GM06990 (cell line): ENCODE data around the gene DCHS2.

Experiments used
- DNase-seq: peaks from one replicate; pipeline ENCODE4 v3.0.0-alpha.2; 2011; ENCODE audit not compliant: insufficient read length; ENCODE audit errors: extremely low read depth
- H3K27me3 ChIP-seq: replicated peaks from 2 replicates; pipeline ENCODE4 v1.6.0; 2011; ENCODE audit warnings: low read length; ENCODE audit not compliant: control insufficient read depth, insufficient read depth
- H3K36me3 ChIP-seq: 2 replicates; pipeline ENCODE4 v1.5.1; 2011; ENCODE audit warnings: low read length; ENCODE audit not compliant: control insufficient read depth, insufficient read depth
- H3K4me3 ChIP-seq: replicated peaks from 2 replicates; pipeline ENCODE4 v1.5.1; 2011; ENCODE audit warnings: low read depth, mild to moderate bottlenecking, control low read depth, low read length
- TF ChIP-seq, protein P1 (sequence below): IDR thresholded peaks from 2 replicates; pipeline ENCODE4 v1.5.1; 2011; ENCODE audit warnings: low read length, control low read depth, mild to moderate bottlenecking, inconsistent platforms; ENCODE audit not compliant: insufficient read depth, poor library complexity, severe bottlenecking

The DCHS2 gene

DNA sequence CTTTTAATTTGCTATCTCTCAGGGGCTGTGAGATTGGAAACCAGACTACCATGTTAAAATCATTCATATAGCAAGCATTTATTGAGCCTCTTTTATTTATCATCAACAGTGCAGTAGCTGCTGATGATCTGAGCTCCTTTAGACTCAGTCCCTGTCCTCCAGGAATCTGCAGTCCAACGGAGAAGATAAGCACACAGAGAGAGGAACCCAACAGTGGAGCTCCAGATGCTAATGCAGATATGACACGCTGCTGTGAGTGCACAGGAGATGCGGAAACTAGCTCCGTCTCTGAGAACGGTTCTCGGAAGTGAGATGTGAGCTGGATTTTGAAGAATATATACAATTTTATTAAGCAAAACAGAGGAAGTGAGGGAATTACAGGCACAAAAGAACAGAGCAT lies 35.4 kb downstream of the DCHS2 start:
- Histone ChIP-seq H3K36me3 (no peaks in the 10 kb centered on the region), H3K4me3 (no peak overlapping the region), H3K27me3 (no peaks in the 10 kb centered on the region)
- TF ChIP-seq, protein P1, sequence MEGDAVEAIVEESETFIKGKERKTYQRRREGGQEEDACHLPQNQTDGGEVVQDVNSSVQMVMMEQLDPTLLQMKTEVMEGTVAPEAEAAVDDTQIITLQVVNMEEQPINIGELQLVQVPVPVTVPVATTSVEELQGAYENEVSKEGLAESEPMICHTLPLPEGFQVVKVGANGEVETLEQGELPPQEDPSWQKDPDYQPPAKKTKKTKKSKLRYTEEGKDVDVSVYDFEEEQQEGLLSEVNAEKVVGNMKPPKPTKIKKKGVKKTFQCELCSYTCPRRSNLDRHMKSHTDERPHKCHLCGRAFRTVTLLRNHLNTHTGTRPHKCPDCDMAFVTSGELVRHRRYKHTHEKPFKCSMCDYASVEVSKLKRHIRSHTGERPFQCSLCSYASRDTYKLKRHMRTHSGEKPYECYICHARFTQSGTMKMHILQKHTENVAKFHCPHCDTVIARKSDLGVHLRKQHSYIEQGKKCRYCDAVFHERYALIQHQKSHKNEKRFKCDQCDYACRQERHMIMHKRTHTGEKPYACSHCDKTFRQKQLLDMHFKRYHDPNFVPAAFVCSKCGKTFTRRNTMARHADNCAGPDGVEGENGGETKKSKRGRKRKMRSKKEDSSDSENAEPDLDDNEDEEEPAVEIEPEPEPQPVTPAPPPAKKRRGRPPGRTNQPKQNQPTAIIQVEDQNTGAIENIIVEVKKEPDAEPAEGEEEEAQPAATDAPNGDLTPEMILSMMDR = no peak
- DNase-seq = no peak

DNA sequence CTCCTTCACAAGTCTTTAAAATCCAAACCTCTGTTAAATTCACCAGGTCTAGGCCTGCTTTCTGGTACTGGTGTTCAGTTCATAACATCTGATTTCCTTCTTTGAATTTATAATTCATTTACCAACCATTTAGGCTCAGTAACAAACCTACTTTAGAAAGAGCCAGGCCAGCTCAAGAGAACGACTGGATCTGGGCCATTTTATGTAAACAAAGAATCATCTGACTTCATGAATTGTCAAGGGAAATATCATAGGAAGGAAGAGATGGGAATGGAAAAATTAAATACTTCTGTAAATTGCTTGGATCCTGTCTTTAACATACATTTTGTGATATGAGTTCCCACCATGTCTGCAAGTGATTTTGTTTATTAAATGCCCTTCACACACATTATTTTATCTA lies 36.5 kb downstream of the DCHS2 start:
- TF ChIP-seq, protein P1 = no peak
- H3K36me3 ChIP-seq = no peaks in the 10 kb centered on the region
- H3K27me3 ChIP-seq = no peaks in the 10 kb centered on the region
- no peak overlapping the region for H3K4me3 ChIP-seq
- no peak for DNase-seq

DNA sequence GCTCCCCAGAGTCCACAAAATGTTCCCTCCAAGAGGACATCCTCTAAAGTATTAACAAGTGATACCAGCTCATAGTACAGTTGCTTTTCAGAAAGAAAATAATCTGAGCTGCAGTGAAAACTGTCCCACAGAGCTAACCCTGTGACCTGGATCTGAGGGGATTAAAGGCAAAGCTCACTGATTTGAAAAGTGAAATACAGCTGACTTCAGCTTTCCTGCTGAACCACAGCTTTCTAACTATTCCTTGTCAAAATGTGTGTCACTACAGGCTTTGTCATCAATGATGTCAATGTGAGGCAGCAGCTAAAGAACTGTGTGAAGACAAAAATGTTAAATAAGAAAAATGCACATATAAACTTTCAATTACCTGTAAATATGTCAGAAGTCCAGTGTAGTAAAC lies 36.9 kb downstream of the DCHS2 start:
- TF ChIP-seq, protein P1 = no peak
- H3K36me3 ChIP-seq = no peaks in the 10 kb centered on the region
- no peak overlapping the region for H3K4me3 ChIP-seq
- DNase-seq = no peak
- H3K27me3 ChIP-seq = no peaks in the 10 kb centered on the region

DNA sequence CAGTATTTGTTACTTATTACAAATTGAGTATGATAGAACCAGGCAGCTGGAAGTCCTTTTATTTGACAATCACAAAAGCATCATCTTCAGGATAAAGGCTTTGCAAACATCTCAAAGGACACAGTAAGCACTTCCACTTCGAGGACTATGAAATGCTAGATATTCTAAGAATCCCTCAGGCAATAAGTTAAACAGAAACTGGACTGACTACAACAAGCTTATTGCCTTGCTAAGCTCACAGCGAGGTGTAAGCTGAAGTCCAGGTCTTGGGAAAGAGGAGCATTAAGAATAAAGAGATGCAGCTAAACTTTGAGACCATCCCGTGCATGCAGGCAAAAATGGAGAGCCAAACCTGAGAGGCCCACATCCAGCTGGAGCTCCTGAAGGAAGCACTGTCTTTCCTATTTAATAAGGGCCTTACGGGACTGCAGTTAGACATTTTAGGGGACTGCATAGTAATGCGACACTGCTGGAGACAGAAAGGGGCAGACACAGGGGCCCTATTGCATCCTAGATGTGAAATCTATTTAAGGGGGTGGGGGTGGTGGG lies 38.7 kb downstream of the DCHS2 start:
- DNase-seq = no peak
- TF ChIP-seq, protein P1 = no peak
- no peak overlapping the region for H3K4me3 ChIP-seq
- H3K27me3 ChIP-seq = no peaks in the 10 kb centered on the region; the same call in 1 of the 2 replicates
- H3K36me3 ChIP-seq = no peaks in the 10 kb centered on the region

DNA sequence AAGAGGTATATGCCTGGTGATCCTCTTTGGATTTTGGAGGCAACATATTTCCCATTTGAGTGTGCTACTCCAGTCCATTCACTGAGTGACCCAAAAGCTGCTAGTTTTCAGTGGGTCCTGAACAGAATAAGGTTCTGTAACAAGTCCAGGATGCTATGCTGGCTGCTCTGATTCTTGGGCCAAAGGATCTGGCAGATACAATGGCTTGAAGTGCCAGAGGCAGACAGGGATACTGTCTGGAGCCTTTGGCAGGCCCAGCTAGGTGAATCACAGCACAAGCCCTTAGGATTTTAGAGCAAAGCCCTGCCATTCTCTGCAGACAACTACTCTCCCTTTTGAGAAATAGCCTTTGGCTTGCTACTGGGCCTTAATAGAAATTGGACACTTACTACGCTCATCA lies 40.6 kb downstream of the DCHS2 start:
- Histone ChIP-seq H3K4me3 (no peak overlapping the region), H3K36me3 (no peaks in the 10 kb centered on the region), H3K27me3 (no peaks in the 10 kb centered on the region; the same call in 1 of the 2 replicates)
- TF ChIP-seq, protein P1 = no peak
- DNase-seq = no peak

DNA sequence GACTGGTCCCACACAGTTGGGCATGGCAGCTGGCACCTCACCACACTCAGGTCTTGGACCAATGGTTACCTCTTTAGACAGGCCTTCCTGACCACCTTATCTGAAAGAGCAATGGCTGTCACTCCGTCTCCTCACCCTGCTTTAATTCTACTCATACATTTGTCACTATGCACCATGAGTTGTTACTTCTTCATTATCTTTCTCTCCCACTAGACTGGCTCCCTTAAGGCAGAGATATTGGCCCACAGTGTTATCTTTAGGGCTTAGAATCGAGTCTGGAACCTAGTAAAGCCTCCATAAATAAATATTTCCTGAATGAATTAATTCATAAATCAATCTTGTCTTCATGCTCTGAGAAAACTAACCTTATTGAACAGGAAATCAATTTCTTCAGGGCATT lies 46.6 kb downstream of the DCHS2 start:
- TF ChIP-seq, protein P1 = no peak
- no peaks in the 10 kb centered on the region; the same call in none of the 2 replicates for H3K27me3 ChIP-seq
- H3K4me3 ChIP-seq = no peak overlapping the region
- H3K36me3 ChIP-seq = no peaks in the 10 kb centered on the region
- DNase-seq = no peak
